Fibroblast of lung (primary cell): ENCODE measurements around the gene CACNA2D3.

Source experiments
- EZH2 ChIP-seq: IDR thresholded peaks from 2 replicates; pipeline ENCODE4 v1.5.1; 2012; ENCODE audit warnings: low read length, control low read depth, mild to moderate bottlenecking; ENCODE audit errors: missing control alignments
- TF ChIP-seq, protein P1 (sequence below), 2 donors: IDR thresholded peaks in 1 of 2; conservative IDR thresholded peaks in 1 of 2; 1 replicate in 1 of 2; 2 replicates in 1 of 2; pipeline ENCODE4 v1.5.1; 2011 to 2012; ENCODE audit warnings: low read length in 2 of 2, control low read depth in 1 of 2, inconsistent platforms in 1 of 2, low read depth in 1 of 2, mild to moderate bottlenecking in 1 of 2

DNA sequence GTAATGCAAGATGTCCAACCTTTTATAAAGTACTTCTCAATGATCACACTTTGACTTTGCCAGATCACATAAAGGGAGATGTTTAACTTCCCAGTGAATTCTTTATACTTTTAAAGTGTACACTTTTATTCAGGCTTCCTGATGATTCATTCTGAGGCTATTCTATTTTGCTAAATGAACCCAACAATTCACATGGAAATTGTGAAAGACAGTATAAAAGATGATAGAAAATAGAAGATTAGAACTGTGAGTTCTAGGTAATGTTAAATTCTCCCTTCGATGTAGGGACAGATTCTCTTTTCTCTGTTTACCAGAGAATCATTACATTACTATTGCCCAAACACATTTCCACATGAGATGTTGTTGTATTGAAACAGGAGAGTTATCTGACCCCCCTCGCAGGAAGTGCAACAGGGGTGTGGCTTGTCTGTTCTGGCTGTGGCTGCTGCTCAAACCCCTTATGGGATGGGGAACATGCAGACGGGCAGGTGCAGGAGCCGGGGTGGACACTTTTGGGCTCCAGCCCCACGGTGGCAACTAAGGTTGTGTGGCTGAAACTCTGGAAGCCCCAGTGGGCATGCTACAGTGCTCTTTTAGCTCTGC, 936.8 kb downstream of the CACNA2D3 start:
- TF ChIP-seq EZH2 = no peak
- TF ChIP-seq, protein P1, sequence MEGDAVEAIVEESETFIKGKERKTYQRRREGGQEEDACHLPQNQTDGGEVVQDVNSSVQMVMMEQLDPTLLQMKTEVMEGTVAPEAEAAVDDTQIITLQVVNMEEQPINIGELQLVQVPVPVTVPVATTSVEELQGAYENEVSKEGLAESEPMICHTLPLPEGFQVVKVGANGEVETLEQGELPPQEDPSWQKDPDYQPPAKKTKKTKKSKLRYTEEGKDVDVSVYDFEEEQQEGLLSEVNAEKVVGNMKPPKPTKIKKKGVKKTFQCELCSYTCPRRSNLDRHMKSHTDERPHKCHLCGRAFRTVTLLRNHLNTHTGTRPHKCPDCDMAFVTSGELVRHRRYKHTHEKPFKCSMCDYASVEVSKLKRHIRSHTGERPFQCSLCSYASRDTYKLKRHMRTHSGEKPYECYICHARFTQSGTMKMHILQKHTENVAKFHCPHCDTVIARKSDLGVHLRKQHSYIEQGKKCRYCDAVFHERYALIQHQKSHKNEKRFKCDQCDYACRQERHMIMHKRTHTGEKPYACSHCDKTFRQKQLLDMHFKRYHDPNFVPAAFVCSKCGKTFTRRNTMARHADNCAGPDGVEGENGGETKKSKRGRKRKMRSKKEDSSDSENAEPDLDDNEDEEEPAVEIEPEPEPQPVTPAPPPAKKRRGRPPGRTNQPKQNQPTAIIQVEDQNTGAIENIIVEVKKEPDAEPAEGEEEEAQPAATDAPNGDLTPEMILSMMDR (conservative IDR thresholded peaks at IDR 0.05 in 1 of 2, IDR thresholded peaks at IDR 0.05 in 1 of 2; ENCODE audit: low read depth in 1 of 2, low read length in 2 of 2) = no peak
